GM18502 (cell line): ENCODE measurements around the gene SMIM5.

ENCODE experiments used
- ATAC-seq: cut with Tn5 transposase; IDR thresholded peaks from one replicate; pipeline ENCODE4 v1.9.1; 2021; ENCODE audit warnings: mild to moderate bottlenecking; ENCODE audit not compliant: unreplicated experiment, poor library complexity

The SMIM5 gene

GRCh38 chr17:75601057-75601987 lies 31.9 kb upstream of the SMIM5 start:
- no peak for ATAC-seq

GRCh38 chr17:75602644-75603043 lies 30.6 kb upstream of the SMIM5 start:
- ATAC-seq, result no peak

GRCh38 chr17:75603123-75603522 lies 30.1 kb upstream of the SMIM5 start:
- ATAC-seq, result no peak

- ATAC-seq, result no peak
Measured at GRCh38 chr17:75604034-75604695, 29.1 kb upstream of the SMIM5 start.

GRCh38 chr17:75605790-75606189 lies 27.4 kb upstream of the SMIM5 start:
- no peak for ATAC-seq

- no peak for ATAC-seq
Measured at GRCh38 chr17:75607086-75607485, 26.1 kb upstream of the SMIM5 start.

- no peak for ATAC-seq
Measured at GRCh38 chr17:75610103-75610984, 22.9 kb upstream of the SMIM5 start.

GRCh38 chr17:75611851-75612429 lies 21.3 kb upstream of the SMIM5 start:
- ATAC-seq, result no peak

- no peak for ATAC-seq
Measured at GRCh38 chr17:75612906-75613626, 20.2 kb upstream of the SMIM5 start.

- no peak for ATAC-seq
Measured at GRCh38 chr17:75614006-75614405, 19.2 kb upstream of the SMIM5 start.

GRCh38 chr17:75614556-75615270 lies 18.5 kb upstream of the SMIM5 start:
- no peak for ATAC-seq

GRCh38 chr17:75615301-75615700 lies 17.9 kb upstream of the SMIM5 start:
- ATAC-seq, result no peak

GRCh38 chr17:75616521-75617122 lies 16.6 kb upstream of the SMIM5 start:
- no peak for ATAC-seq

GRCh38 chr17:75617218-75617617 lies 16.0 kb upstream of the SMIM5 start:
- ATAC-seq, result no peak

- ATAC-seq, result no peak
Measured at GRCh38 chr17:75617675-75618074, 15.6 kb upstream of the SMIM5 start.

GRCh38 chr17:75619506-75620431 lies 13.5 kb upstream of the SMIM5 start:
- ATAC-seq, result no peak

GRCh38 chr17:75621489-75621888 lies 11.7 kb upstream of the SMIM5 start:
- no peak for ATAC-seq

- no peak for ATAC-seq
Measured at GRCh38 chr17:75622076-75622475, 11.2 kb upstream of the SMIM5 start.
